ENCODE data around the gene LRMDA.

GRCh38 chr10:76388321-76389023 is 957.0 kb downstream of the LRMDA start:
- TF ChIP-seq BACH1 (IDR thresholded peaks at IDR 0.05; ENCODE audit: low read length): no peak
- no peak for TF ChIP-seq SRF (IDR thresholded peaks at IDR 0.05; ENCODE audit: low read depth, low read length)
- no peak for TF ChIP-seq MAX (IDR thresholded peaks at IDR 0.05)
- no peak for TF ChIP-seq CTCF (IDR thresholded peaks at IDR 0.05; ENCODE audit: control extremely low read depth in 1 of 3, insufficient read depth in 1 of 3, low read depth in 1 of 3, low read length in 3 of 3)
